ENCODE data around the gene JCHAIN. TPM values are rescaled to one million over a fixed set of nuclear protein-coding genes. Genes with fewer than 3 reads are reported as not detected.
"Not testable (repeated sequence)": the region's sequence is repeated elsewhere in the genome, so short reads cannot be mapped to it uniquely, and the experiment has no call there.

The JCHAIN gene
- total RNA-seq, 2 donors from 2014 or later = 0.62 to 2.0 TPM

GRCh38 chr4:70674191-70674590 is 7.9 kb upstream of the JCHAIN start:
- Histone ChIP-seq H3K27me3 (replicated peaks; ENCODE audit: insufficient read depth) (no peaks in the 10 kb centered on the region), H3K36me3 (no peaks in the 10 kb centered on the region), H3K4me3 (no peak overlapping the region), H3K9me3 (no peaks in the 10 kb centered on the region), H3K4me1 (replicated peaks) (no peaks in the 10 kb centered on the region), H3K27ac (no peak overlapping the region)
- TF ChIP-seq POLR2A (IDR thresholded peaks at IDR 0.05) = no peak
- TF ChIP-seq POLR2AphosphoS5 (IDR thresholded peaks at IDR 0.05) = no peak
- TF ChIP-seq CTCF (IDR thresholded peaks at IDR 0.05) = no peak
- no peak for DNase-seq (ENCODE audit: low spot score)
- intact Hi-C loops (cut with DNase I) = no loop called here

DNA sequence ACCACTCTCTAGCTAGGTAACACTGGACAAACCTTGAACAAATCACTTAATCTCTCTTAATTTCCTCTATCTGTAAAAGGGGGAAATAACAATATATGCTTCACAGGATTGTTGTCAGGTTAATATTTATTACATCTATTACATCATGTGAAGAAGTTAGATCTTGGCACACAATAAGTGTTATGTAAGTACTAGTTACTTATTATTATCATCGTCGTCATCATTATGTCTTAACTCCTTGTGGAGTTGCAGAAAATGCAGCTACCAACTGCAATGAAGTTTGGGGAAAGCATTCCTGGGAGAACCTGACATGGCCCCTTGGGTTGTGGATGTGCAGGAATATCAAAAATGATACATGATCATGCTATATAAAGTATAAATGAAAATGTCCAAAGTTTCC is 4.8 kb upstream of the JCHAIN start:
- H3K27me3 ChIP-seq (replicated peaks; ENCODE audit: insufficient read depth) = no peaks in the 10 kb centered on the region
- H3K4me3 ChIP-seq = no peak overlapping the region
- H3K36me3 ChIP-seq = no peaks in the 10 kb centered on the region
- no peak overlapping the region for H3K27ac ChIP-seq
- no peak for DNase-seq (ENCODE audit: low spot score)
- TF ChIP-seq POLR2AphosphoS5 (IDR thresholded peaks at IDR 0.05) (no peak), POLR2A (IDR thresholded peaks at IDR 0.05) (no peak), CTCF (IDR thresholded peaks at IDR 0.05) (no peak)
- no peaks in the 10 kb centered on the region for H3K9me3 ChIP-seq
- no peaks in the 10 kb centered on the region for H3K4me1 ChIP-seq (replicated peaks)
- WGBS = 48% methylated on average over 2 of the region's 2 CpGs
- intact Hi-C loops (cut with DNase I) = no loop called here

GRCh38 chr4:70670332-70671014 is 4.2 kb upstream of the JCHAIN start:
- H3K36me3 ChIP-seq = no peaks in the 10 kb centered on the region
- no peaks in the 10 kb centered on the region for H3K4me1 ChIP-seq (replicated peaks)
- TF ChIP-seq CTCF (IDR thresholded peaks at IDR 0.05) = no peak
- WGBS = 82% methylated on average over 5 of the region's 5 CpGs
- H3K9me3 ChIP-seq = no peaks in the 10 kb centered on the region
- H3K27me3 ChIP-seq (replicated peaks; ENCODE audit: insufficient read depth) = no peaks in the 10 kb centered on the region
- no peak overlapping the region for H3K4me3 ChIP-seq
- DNase-seq (ENCODE audit: low spot score) = no peak
- intact Hi-C loops (cut with DNase I) = no loop called here
- no peak overlapping the region for H3K27ac ChIP-seq

GRCh38 chr4:70667740-70668535 is 1.6 kb upstream of the JCHAIN start:
- H3K27ac ChIP-seq = no peak overlapping the region
- no peak for TF ChIP-seq CTCF (IDR thresholded peaks at IDR 0.05)
- TF ChIP-seq POLR2A (IDR thresholded peaks at IDR 0.05) = no peak
- no peak for TF ChIP-seq POLR2AphosphoS5 (IDR thresholded peaks at IDR 0.05)
- intact Hi-C loops (cut with DNase I) = no loop called here
- H3K27me3 ChIP-seq (replicated peaks; ENCODE audit: insufficient read depth) = no peaks in the 10 kb centered on the region
- no peaks in the 10 kb centered on the region for H3K9me3 ChIP-seq
- no peaks in the 10 kb centered on the region for H3K36me3 ChIP-seq
- 53% methylated on average over 3 of the region's 3 CpGs for WGBS
- no peak overlapping the region for H3K4me3 ChIP-seq
- DNase-seq (ENCODE audit: low spot score) = no peak
- H3K4me1 ChIP-seq (replicated peaks) = no peaks in the 10 kb centered on the region

DNA sequence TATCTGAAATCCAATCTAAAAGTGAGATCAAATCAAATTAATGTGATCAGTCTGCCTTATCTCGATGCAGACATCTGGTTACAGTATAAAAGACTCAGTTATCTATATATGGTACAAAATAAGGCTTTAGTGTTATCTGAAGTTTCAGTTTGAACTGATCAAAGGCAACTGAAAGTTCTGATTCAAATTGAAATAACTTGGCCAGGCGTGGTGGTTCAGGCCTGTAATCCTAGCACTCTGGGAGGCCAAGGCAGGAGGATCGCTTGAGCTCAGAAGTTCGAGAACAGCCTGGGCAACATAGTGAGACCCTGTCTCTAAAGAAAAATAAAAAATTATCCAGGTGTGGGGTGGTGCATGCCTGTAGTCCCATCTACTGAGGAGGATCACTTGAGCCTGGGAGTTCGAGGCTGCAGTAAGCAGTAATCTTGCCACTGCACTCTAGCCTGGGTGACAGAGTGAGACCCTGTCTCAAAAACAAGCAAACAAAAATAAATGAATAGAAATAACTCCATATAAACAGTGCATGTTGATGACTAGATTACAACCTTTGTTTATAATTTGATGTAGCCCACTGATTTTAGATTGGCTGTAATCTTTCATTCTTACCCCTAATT is 4.9 kb downstream of the JCHAIN start:
- H3K36me3 ChIP-seq; H3K4me1 ChIP-seq (replicated peaks); H3K9me3 ChIP-seq; intact Hi-C loops (cut with DNase I); H3K27me3 ChIP-seq (replicated peaks; ENCODE audit: insufficient read depth); H3K27ac ChIP-seq; H3K4me3 ChIP-seq; DNase-seq (ENCODE audit: low spot score): not testable (repeated sequence)
- WGBS = 86% methylated on average over 5 of the region's 5 CpGs

All from prostate gland (tissue), 2 donors.